Measurements from ENCODE around the gene TCEA2. TPM values are rescaled to one million over a fixed set of nuclear protein-coding genes. Genes with fewer than 3 reads are reported as not detected.
A peak's percentile ranks its signal among the peaks of the same experiment; 100 is the strongest.

The TCEA2 gene
- polyA plus RNA-seq, 1 donor from 2014 or later = 87.7 TPM

DNA sequence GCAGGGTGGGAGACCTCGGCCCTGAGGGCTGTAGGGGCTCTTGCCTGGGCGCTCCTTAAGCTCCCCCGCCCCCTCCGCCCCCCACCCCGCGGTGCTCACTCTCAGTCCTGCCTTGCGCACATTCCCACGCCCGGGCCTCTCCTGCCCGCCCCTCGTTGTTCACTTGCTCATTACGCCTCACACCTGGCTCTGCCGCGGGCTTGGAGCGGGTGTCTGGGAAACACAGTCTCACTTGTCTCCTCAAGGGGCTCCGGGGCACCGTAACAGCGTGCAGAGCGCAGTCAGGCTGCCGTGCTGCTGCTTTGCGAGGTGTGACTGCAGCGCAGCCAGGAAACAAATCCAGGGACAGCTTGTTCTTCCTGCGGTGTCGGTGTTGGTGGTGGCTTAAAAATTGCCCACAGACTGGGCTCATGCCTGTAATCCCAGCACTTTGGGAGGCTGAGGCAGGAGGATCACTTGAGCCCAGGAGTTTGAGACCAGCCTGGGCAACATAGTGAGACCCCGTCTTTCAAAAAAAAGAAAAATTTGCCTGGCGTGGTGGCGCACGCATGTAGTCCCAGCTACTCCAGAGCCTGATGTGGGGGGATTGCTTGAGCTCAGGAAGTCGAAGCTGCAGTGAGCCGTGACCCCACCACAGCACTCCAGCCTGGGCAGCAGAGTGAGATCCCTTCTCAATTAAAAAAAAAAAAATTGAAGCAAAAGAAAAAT, 39.8 kb downstream of the TCEA2 start:
- Histone ChIP-seq H3K9ac (ENCODE audit: low read length) (peak overlapping the region; percentile 49), H3K9me3 (ENCODE audit: low read length) (no peaks in the 10 kb centered on the region), H3K36me3 (ENCODE audit: insufficient read depth, low read length) (no peaks in the 10 kb centered on the region), H3F3A (ENCODE audit: insufficient read depth, low read length, poor library complexity, severe bottlenecking) (no peaks in the 10 kb centered on the region), H3K4me2 (ENCODE audit: low read length) (no peak overlapping the region), H3K9me2 (ENCODE audit: insufficient read depth, low read length) (no peaks in the 10 kb centered on the region), H2AFZ (ENCODE audit: low read depth, low read length) (no peak overlapping the region), H3K4me3 (ENCODE audit: low read length) (peak overlapping the region; percentile 59), H3K27me3 (ENCODE audit: insufficient read depth, low read depth, low read length) (no peaks in the 10 kb centered on the region), H4K20me1 (ENCODE audit: insufficient read depth) (no peaks in the 10 kb centered on the region), H3K27ac (ENCODE audit: low read length) (peak overlapping the region; percentile 32), H3K79me2 (replicated peaks; ENCODE audit: insufficient read depth, low read length) (no peaks in the 10 kb centered on the region)
- TF ChIP-seq REST (IDR thresholded peaks at IDR 0.05; ENCODE audit: borderline replicate concordance) = no peak
- peak; percentile 59 for TF ChIP-seq POLR2AphosphoS5 (IDR thresholded peaks at IDR 0.05)
- TF ChIP-seq SMC3 (conservative IDR thresholded peaks at IDR 0.05; ENCODE audit: poor library complexity) = peak; percentile 59
- TF ChIP-seq CTCF (IDR thresholded peaks at IDR 0.05; ENCODE audit: poor library complexity, severe bottlenecking) = peak; percentile 38
- peak; percentile 45 for TF ChIP-seq TAF1 (IDR thresholded peaks at IDR 0.05; ENCODE audit: low read depth)
- no peak for TF ChIP-seq EP300 (conservative IDR thresholded peaks at IDR 0.05; ENCODE audit: poor library complexity, severe bottlenecking)
- peak; percentile 61 for TF ChIP-seq RAD21 (conservative IDR thresholded peaks at IDR 0.05)
- TF ChIP-seq EZH2 (IDR thresholded peaks at IDR 0.05; ENCODE audit: borderline replicate concordance, insufficient read depth, low read length, poor library complexity, severe bottlenecking) = no peak
- TF ChIP-seq MXI1 (conservative IDR thresholded peaks at IDR 0.05; ENCODE audit: poor library complexity, severe bottlenecking) = peak; percentile 47

DNA sequence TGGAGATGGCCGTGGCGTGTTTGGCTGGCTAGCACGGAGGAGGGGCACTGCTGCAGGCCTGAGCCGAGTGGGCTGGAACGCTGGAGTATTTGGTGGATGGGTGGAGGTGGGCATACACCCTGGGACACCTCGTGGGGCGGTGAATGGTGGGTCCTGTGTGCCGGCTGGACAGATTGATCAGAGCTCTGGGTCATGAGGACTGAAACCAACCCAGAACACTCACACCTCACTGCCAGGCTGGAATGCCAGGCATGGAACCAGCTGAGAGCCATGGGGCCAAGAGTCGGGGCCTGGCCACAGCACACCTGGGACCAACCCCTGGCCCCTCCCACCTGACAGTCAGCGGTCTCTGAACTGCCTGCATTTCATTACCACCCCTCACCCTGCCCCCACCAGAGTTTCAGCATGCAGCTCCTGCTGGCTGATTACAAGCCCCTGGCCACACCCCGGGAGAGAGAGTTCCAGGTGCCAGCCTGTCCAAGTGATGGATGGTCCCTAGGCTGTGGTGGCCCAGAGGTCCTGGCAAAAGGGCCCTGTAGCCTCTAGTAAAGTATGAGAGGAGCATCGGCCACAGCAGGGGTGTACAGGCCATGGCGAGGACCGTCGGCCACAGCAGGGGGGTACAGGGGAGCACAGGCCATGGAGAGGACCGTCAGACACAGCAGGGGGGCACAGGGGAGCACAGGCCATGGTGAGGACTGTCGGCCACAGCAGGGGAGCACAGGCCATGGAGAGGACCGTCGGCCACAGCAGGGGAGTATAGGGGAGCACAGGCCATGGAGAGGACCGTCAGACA, 41.1 kb downstream of the TCEA2 start:
- TF ChIP-seq TAF1 (IDR thresholded peaks at IDR 0.05; ENCODE audit: low read depth) (no peak), RAD21 (conservative IDR thresholded peaks at IDR 0.05) (no peak), POLR2AphosphoS5 (IDR thresholded peaks at IDR 0.05) (no peak), EP300 (conservative IDR thresholded peaks at IDR 0.05; ENCODE audit: poor library complexity, severe bottlenecking) (no peak), SMC3 (conservative IDR thresholded peaks at IDR 0.05; ENCODE audit: poor library complexity) (no peak), CTCF (IDR thresholded peaks at IDR 0.05; ENCODE audit: poor library complexity, severe bottlenecking) (no peak), REST (IDR thresholded peaks at IDR 0.05; ENCODE audit: borderline replicate concordance) (no peak), EZH2 (IDR thresholded peaks at IDR 0.05; ENCODE audit: borderline replicate concordance, insufficient read depth, low read length, poor library complexity, severe bottlenecking) (no peak), MXI1 (conservative IDR thresholded peaks at IDR 0.05; ENCODE audit: poor library complexity, severe bottlenecking) (no peak)
- Histone ChIP-seq H3K36me3 (ENCODE audit: insufficient read depth, low read length) (no peaks in the 10 kb centered on the region), H3F3A (ENCODE audit: insufficient read depth, low read length, poor library complexity, severe bottlenecking) (no peaks in the 10 kb centered on the region), H3K9ac (ENCODE audit: low read length) (no peak overlapping the region), H3K79me2 (replicated peaks; ENCODE audit: insufficient read depth, low read length) (no peaks in the 10 kb centered on the region), H3K4me2 (ENCODE audit: low read length) (no peak overlapping the region), H3K9me3 (ENCODE audit: low read length) (no peaks in the 10 kb centered on the region), H2AFZ (ENCODE audit: low read depth, low read length) (no peak overlapping the region), H3K27me3 (ENCODE audit: insufficient read depth, low read depth, low read length) (no peaks in the 10 kb centered on the region), H4K20me1 (ENCODE audit: insufficient read depth) (no peaks in the 10 kb centered on the region), H3K27ac (ENCODE audit: low read length) (no peak overlapping the region), H3K9me2 (ENCODE audit: insufficient read depth, low read length) (no peaks in the 10 kb centered on the region), H3K4me3 (ENCODE audit: low read length) (no peak overlapping the region)
